ENCODE results near the gene PNRC1. TPM values are rescaled to one million over a fixed set of nuclear protein-coding genes. Genes with fewer than 3 reads are reported as not detected.

PNRC1 gene
- total and polyA plus RNA-seq, 4 donors: 54.9 to 329 (median 141) TPM

Small RNA genes lying within 50 kb of the gene (small RNA-seq; reads per million reads assigned to genes)
- gene RN7SL336P (ENCODE audit: low replicate concordance) (not detected), gene RNU2-61P (ENCODE audit: low replicate concordance) (0.12 reads per million)

Other genes starting within 250 kb of the PNRC1 start
- 10 to 100 TPM; 12.3 to 25.0 TPM for gene RNGTT, start 117.1 kb upstream of the PNRC1 start, total RNA-seq
- 1 to 10 TPM; 3.0 to 6.1 TPM for gene RNGTT, start 117.1 kb upstream of the PNRC1 start, polyA plus RNA-seq
- gene SRSF12, start 37.3 kb downstream of the PNRC1 start, total RNA-seq: 1 to 10 TPM in 1 of 2 donors, under 1 TPM in 1; 0.49 to 4.0 TPM
- gene SRSF12, start 37.3 kb downstream of the PNRC1 start, polyA plus RNA-seq: under 1 TPM; 0.55 to 0.79 TPM
- 10 to 100 TPM in 1 of 2 donors, 1 to 10 TPM in 1; 7.5 to 21.5 TPM for gene PM20D2, start 65.3 kb downstream of the PNRC1 start, total RNA-seq
- 1 to 10 TPM; 3.1 to 5.8 TPM for gene PM20D2, start 65.3 kb downstream of the PNRC1 start, polyA plus RNA-seq
- gene GABRR1, start 136.6 kb downstream of the PNRC1 start, total RNA-seq: not detected
- gene GABRR1, start 136.6 kb downstream of the PNRC1 start, polyA plus RNA-seq: not detected
- 1 to 10 TPM; 1.3 to 1.5 TPM for gene GABRR2, start 234.5 kb downstream of the PNRC1 start, total RNA-seq
- 1 to 10 TPM in 1 of 2 donors, under 1 TPM in 1; 0.33 to 1.5 TPM for gene GABRR2, start 234.5 kb downstream of the PNRC1 start, polyA plus RNA-seq

Data from lung (tissue), 5 donors.